HG03565 (cell line): Measurements from ENCODE around the gene COPG2.
A peak's percentile ranks its signal among the peaks of the same experiment; 100 is the strongest.
"Not testable (repeated sequence)": the region's sequence is repeated elsewhere in the genome, so short reads cannot be mapped to it uniquely, and the experiment has no call there.

ENCODE experiments used
- ATAC-seq: cut with Tn5 transposase; IDR thresholded peaks from one replicate; pipeline ENCODE4 v1.9.1; 2021; ENCODE audit warnings: mild to moderate bottlenecking, moderate library complexity; ENCODE audit not compliant: unreplicated experiment

Gene COPG2

GRCh38 chr7:130654850-130655249 lies 13.7 kb downstream of the COPG2 start:
- ATAC-seq, result no peak

- ATAC-seq, result no peak
Observed at GRCh38 chr7:130650611-130651120, 17.9 kb downstream of the COPG2 start.

GRCh38 chr7:130649004-130649790 lies 19.4 kb downstream of the COPG2 start:
- peak; percentile 53 for ATAC-seq

- ATAC-seq, result peak; percentile 28
Observed at GRCh38 chr7:130648580-130648979, 20.0 kb downstream of the COPG2 start.

- ATAC-seq, result no peak
Observed at GRCh38 chr7:130642383-130642782, 26.2 kb downstream of the COPG2 start.

- ATAC-seq, result no peak
Observed at GRCh38 chr7:130641497-130641896, 27.1 kb downstream of the COPG2 start.

- ATAC-seq, result no peak
Observed at GRCh38 chr7:130641040-130641439, 27.5 kb downstream of the COPG2 start.

- ATAC-seq, result no peak
Observed at GRCh38 chr7:130639388-130639787, 29.2 kb downstream of the COPG2 start.

- ATAC-seq, result no peak
Observed at GRCh38 chr7:130632111-130632510, 36.4 kb downstream of the COPG2 start.

GRCh38 chr7:130628901-130629300 lies 39.6 kb downstream of the COPG2 start:
- ATAC-seq, result no peak

GRCh38 chr7:130627775-130628174 lies 40.8 kb downstream of the COPG2 start:
- ATAC-seq, result no peak

GRCh38 chr7:130622866-130623265 lies 45.7 kb downstream of the COPG2 start:
- no peak for ATAC-seq

GRCh38 chr7:130615583-130615982 lies 53.0 kb downstream of the COPG2 start:
- ATAC-seq, result no peak

GRCh38 chr7:130614449-130614848 lies 54.1 kb downstream of the COPG2 start:
- no peak for ATAC-seq

- ATAC-seq, result no peak
Observed at GRCh38 chr7:130611218-130611617, 57.3 kb downstream of the COPG2 start.

- ATAC-seq, result not testable (repeated sequence)
Observed at GRCh38 chr7:130607066-130607465, 61.5 kb downstream of the COPG2 start.

- ATAC-seq, result no peak
Observed at GRCh38 chr7:130606161-130606560, 62.4 kb downstream of the COPG2 start.

- ATAC-seq, result no peak
Observed at GRCh38 chr7:130598056-130598455, 70.5 kb downstream of the COPG2 start.

- ATAC-seq, result no peak
Observed at GRCh38 chr7:130595986-130596385, 72.6 kb downstream of the COPG2 start.

GRCh38 chr7:130593033-130593432 lies 75.5 kb downstream of the COPG2 start:
- ATAC-seq, result no peak

- not testable (repeated sequence) for ATAC-seq
Observed at GRCh38 chr7:130591464-130591863, 77.1 kb downstream of the COPG2 start.

GRCh38 chr7:130585932-130586331 lies 82.6 kb downstream of the COPG2 start:
- ATAC-seq, result not testable (repeated sequence)

GRCh38 chr7:130575110-130575509 lies 93.4 kb downstream of the COPG2 start:
- ATAC-seq, result not testable (repeated sequence)
